LNCaP clone FGC (cell line): Measurements from ENCODE around the gene TEKTIP1.

Experiments used
- DNase-seq: peaks from one replicate; pipeline ENCODE4 v3.0.0-alpha.2; 2011; ENCODE audit warnings: low read depth
- H3K4me3 ChIP-seq: 2 replicates; pipeline ENCODE4 v1.5.1; 2011; ENCODE audit warnings: mild to moderate bottlenecking, low read depth, low read length, control low read depth
- TF ChIP-seq, protein P1 (sequence below): IDR thresholded peaks from 2 replicates; pipeline ENCODE4 v1.5.1; 2012; ENCODE audit warnings: mild to moderate bottlenecking; ENCODE audit not compliant: control insufficient read depth, insufficient read depth; ENCODE audit errors: extremely low read depth

TEKTIP1 gene

DNA sequence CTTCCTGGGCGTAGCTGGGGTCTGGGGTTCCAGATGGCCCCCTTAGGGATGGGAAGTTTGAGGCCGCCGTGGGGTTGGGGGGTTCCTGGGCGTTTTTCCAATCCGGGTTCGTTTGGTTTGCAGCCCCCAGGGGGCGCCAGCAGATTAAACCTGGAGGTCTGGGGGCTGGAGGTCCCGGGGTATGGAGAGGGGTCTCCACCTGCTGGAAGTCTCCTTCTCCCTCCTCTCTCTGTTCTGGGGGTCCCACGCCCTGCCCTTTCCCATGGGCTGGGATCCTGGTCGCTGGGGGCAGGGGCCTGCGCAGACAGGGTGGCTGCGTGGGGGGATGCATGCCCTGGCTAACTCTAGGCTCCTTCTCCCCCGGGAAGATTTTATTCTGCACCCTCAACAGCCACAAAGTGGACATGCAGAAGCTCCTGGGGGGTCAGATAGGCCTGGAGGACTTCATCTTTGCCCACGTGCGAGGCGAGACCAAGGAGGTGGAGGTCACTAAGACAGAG lies 47.2 kb downstream of the TEKTIP1 start:
- no peak overlapping the region for H3K4me3 ChIP-seq
- no peak for DNase-seq
- TF ChIP-seq, protein P1, sequence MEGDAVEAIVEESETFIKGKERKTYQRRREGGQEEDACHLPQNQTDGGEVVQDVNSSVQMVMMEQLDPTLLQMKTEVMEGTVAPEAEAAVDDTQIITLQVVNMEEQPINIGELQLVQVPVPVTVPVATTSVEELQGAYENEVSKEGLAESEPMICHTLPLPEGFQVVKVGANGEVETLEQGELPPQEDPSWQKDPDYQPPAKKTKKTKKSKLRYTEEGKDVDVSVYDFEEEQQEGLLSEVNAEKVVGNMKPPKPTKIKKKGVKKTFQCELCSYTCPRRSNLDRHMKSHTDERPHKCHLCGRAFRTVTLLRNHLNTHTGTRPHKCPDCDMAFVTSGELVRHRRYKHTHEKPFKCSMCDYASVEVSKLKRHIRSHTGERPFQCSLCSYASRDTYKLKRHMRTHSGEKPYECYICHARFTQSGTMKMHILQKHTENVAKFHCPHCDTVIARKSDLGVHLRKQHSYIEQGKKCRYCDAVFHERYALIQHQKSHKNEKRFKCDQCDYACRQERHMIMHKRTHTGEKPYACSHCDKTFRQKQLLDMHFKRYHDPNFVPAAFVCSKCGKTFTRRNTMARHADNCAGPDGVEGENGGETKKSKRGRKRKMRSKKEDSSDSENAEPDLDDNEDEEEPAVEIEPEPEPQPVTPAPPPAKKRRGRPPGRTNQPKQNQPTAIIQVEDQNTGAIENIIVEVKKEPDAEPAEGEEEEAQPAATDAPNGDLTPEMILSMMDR, result 0 out of 2 replicates have a peak, but pooled peaks have one; percentile 16

DNA sequence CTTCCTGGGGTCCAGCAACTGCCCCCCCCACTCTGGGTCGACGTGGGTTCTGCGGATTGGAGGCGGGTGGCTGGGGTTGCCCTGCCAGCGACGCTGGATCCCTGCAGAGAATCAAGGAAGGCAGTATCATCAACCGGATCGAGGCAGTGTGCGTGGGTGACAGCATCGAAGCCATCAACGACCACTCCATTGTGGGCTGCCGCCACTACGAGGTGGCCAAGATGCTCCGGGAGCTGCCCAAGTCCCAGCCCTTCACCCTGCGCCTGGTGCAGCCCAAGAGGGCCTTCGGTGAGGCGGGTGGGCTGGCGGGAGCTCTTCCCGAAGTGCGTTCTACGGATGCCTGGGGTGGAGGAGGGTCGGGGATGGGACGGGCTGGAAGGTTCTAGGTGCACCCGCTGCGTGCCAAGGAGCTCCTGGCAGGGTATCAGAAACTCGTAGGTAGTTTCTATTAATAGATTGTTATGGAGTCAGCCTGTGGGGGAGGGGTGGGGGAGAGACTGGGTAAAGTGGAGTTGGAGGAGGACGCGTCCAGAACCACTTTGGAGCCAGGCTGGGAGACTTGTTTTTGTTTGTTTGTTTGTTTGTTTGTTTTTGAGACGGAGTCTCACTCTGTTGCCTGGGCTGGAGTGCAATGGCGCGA lies 47.9 kb downstream of the TEKTIP1 start:
- DNase-seq, result no peak
- TF ChIP-seq, protein P1, result no peak
- H3K4me3 ChIP-seq, result no peak overlapping the region

DNA sequence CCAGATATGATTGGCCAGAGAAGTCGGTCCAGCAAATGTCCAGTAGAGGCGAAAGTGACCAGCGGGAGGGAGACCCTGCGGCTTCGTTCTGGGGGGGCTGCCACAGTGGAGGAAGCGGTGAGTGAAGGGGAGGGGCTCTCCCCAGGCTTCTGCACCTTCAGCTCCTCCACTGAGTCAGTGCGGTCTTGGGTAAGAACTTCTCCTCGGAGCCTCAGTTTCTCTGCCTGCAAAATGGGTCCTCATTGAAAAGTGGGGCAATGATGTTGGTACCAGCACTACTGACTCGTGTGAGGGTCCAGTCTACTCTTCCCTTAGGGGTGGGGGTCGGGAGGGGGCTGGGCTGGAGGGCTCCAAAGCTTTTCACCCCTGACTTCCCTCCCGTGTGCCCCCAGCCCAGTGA lies 50.5 kb downstream of the TEKTIP1 start:
- DNase-seq, result no peak
- H3K4me3 ChIP-seq, result no peak overlapping the region

DNA sequence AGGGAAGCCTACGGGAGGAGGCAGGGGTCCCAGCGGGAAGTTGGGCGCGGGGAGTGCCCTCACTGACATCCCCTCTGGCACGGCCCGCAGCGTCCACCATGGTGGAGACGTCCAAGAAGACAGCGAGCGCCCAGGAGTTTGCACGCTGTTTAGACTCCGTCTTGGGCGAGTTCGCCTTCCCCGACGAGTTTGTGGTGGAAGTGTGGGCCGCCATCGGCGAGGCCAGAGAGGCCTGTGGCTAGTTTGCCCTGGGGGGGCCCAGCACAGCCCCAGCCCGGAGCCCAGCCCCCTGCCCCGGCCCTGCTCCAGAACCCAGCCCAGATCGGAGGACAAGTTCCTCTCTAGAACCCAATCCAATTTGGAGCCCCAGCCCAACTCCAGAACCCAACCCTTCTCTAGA lies 51.0 kb downstream of the TEKTIP1 start:
- TF ChIP-seq, protein P1, result no peak
- no peak for DNase-seq
- H3K4me3 ChIP-seq, result no peak overlapping the region

More for the DNA sequence above, 50.5 kb downstream of the TEKTIP1 start:
- TF ChIP-seq, protein P1, result no peak

DNA sequence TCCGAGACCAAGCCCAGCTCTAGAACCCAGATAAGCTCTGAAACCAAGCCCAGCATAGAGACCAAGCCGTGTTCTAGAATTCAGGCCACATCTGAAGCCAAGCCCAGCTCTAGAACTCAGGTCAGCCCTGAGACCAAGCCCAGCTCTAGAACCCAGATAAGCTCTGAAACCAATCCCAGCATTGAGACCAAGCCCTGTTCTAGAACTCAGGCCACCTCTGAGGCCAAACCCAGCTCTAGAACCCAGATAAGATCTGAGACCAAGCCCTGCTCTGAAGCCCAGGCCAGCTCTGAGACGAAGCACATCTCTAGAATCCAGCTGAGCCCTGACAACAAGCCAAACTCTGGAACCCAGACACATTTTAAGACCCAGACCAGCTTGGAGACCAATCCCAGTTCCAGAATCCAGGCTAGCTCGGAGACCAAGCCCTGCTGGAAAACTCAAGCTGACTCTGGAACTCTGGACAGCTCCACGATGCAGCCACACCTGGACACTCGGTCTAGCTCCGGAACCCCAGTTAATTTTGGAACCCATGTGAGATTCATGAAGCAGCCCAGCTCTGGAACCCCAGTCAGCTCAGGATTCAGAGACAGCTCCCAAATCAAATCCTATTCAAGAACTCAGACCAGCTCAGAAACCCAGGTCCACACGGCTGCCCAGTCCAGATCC lies 52.2 kb downstream of the TEKTIP1 start:
- no peak overlapping the region for H3K4me3 ChIP-seq
- TF ChIP-seq, protein P1, result no peak
- DNase-seq, result no peak

DNA sequence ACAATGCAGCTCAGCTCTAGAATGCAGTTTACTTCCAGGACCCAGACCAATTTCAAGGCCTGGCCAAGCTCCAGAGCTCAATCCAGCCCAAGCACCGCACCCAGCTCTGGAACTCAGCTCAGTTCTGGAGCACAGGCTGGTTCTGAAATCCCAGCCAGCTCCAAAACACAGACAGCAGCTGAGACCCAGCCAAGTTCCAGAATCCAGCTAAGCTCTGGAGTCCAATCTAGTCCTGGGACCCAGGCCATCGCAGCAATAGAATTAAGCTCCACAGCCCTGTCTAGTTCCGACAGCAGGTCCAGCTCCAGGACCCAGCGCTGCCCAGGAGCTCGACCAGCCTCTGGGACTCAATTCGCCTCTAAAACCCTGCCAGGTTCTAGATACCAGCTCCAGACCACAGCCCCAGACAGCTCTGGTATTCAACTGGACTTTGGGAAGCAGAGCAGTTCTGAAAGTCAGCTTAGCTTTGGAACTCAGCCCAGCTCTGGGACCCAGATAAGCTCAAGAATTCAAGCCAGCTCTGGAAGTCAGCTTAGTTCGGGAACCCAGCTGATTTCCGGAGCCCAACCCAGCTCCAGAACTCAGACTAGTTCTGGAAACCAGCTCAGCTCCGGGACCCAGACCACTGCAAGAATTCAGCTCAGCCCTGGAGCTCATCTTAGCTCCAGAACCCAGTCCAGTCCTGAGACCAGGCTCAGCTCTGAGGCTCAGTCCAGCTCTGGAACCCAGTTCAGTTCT lies 53.1 kb downstream of the TEKTIP1 start:
- TF ChIP-seq, protein P1, result no peak
- DNase-seq, result no peak
- H3K4me3 ChIP-seq, result no peak overlapping the region
